ENCODE data around the gene ZFYVE19.

DNA sequence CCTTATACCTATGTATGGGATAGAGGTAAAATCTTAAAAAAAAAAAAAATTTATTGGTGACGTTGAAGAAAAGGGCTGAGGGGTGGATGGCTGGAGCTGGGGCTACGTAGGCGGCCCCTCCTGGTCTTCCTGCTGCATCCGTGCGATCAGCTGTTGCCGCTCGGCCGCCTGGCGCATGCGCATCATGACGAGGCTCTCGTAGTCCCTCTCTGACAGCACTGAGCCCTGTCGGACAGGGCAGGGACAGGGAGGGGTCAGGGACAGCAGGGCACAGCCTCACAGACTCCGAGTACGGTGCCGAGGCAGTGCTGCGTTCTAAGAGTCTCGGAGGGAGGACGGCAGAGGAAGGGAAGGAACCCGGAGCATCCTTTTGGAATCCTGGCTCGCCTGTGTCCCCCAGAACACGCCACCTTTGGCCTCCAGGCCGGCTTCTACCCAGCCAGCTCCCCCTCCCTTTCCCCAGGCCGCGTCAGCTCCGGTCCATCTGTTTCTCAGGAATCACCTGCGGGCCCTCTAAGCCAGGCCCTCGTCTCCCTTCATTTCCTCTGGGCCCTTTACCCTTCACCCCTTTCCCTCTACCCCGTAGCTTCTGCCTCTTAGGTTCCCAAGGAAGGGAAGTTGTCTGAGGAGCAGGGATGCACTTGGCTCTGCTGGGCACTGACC lies 38.9 kb upstream of the ZFYVE19 start:
- TF ChIP-seq EZH2 (IDR thresholded peaks at IDR 0.05) = no peak
- TF ChIP-seq POLR2AphosphoS5 (IDR thresholded peaks at IDR 0.05; ENCODE audit: borderline replicate concordance, low read depth, low read length) = no peak

Measured in SK-N-MC (cell line).